ENCODE measurements around the gene NCKIPSD.

NCKIPSD gene

DNA sequence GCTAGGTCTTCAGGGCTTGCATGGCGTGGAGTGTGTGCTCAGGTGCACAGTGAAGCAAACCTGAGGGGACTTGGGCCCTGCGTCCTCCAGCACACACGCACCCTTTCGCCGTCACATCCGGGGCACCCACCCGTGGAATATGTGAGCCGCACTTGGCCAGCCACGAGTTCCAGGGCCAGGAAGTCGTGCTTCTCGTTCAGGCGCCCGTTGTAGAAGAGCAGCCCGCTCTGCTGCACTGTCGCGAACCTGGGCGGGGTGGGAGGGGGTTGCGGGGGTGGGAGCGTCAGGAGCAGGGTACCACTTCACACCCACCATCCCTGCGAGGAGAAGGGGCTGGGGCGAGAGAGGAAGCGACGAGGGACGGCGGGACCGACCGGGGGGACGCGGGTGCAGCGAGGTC is 30.1 kb downstream of the NCKIPSD start:
- no peak for TF ChIP-seq CTCF (IDR thresholded peaks at IDR 0.05; ENCODE audit: insufficient read depth, low read depth, low read length, missing control alignments)
- no peak overlapping the region for H3K4me3 ChIP-seq (ENCODE audit: low read length)
- DNase-seq (ENCODE audit: low read depth), result no peak

DNA sequence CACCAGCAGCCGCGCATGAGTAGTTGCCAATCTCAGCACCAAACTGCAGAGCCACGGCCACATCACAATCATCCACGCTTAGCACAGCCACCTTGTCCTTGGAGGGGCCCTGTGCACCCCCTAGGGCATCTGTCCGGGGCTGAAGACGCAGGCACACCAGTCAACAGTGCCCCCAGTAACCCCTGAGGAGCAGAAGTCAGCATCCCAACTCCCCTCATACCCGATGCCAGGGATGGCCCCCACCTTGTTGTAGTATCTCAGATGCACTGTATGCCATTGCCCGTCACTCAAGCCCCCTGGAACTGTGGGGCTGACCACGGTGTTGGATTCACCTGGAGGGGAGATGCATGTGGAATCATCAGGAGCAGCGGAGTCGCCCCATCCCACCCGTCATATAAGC is 30.7 kb downstream of the NCKIPSD start:
- no peak for TF ChIP-seq CTCF (IDR thresholded peaks at IDR 0.05; ENCODE audit: insufficient read depth, low read depth, low read length, missing control alignments)
- no peak overlapping the region for H3K4me3 ChIP-seq (ENCODE audit: low read length)

DNA sequence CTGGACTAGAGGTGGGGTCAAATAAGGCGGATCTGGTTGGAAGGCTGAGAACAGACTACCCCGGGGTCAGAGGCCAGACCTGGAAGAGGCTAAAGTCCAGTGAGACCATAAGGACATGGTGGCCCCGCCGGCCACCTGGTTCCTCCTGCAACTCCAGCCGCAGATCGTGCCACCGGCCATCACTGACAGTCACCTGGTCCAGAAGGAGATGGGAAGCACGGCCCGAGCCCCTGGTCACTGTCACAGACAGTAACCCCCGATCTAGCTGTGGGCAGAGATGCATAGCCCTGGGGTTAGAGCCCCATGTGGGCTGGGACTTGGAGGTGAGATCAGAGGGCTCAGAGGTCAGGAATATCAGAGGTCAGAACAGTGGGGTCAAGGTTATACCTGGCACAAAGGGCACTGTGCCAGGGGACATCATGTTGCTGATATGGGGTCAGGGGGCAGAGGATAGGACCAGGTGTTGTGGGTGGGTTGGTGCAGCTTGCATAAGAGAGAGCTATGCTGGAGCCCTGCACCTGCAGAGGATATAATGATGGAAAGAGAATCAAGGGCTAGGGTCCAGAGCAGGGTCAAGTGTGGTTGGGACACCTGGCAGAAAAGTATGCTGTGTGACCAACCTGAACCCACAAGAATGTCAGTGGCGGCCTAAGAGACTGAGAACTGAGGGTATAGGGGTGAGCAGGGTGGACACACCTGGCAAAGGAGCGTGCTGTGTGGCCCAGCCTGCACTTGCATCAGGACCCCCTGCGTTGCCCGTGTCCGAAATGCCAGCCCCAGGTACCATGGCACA is 32.6 kb downstream of the NCKIPSD start:
- no peak for DNase-seq (ENCODE audit: low read depth)
- TF ChIP-seq CTCF (IDR thresholded peaks at IDR 0.05; ENCODE audit: insufficient read depth, low read depth, low read length, missing control alignments), result no peak
- H3K4me3 ChIP-seq (ENCODE audit: low read length), result no peak overlapping the region

More for the DNA sequence above, 30.7 kb downstream of the NCKIPSD start:
- DNase-seq (ENCODE audit: low read depth), result no peak

DNA sequence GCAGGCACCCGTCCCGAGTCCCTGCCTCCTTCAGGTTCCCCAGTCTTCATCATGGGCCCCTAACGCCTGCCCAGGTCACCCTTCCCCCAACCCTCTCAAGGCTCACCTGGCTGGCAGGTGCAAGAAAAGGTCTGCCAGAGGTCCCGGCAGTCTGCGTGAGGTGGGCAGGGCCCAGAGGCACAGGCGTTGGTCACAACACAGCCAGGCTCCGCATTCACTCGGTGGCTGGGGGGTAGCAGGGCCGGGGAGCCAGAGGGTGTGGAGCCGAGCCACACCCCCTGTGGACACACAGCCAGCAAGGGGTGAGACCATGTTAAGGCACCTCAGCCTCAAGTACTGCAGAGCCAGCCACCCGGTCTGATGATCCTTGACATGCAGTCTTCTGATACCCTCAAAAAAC is 33.9 kb downstream of the NCKIPSD start:
- no peak for TF ChIP-seq CTCF (IDR thresholded peaks at IDR 0.05; ENCODE audit: insufficient read depth, low read depth, low read length, missing control alignments)
- H3K4me3 ChIP-seq (ENCODE audit: low read length), result no peak overlapping the region
- no peak for DNase-seq (ENCODE audit: low read depth)

- no peak for DNase-seq (ENCODE audit: low read depth)
- no peak overlapping the region for H3K4me3 ChIP-seq (ENCODE audit: low read length)
- no peak for TF ChIP-seq CTCF (IDR thresholded peaks at IDR 0.05; ENCODE audit: insufficient read depth, low read depth, low read length, missing control alignments)
Observed at GRCh38 chr3:48650723-48651122, 35.0 kb downstream of the NCKIPSD start.

GRCh38 chr3:48648188-48648850 is 37.4 kb downstream of the NCKIPSD start:
- no peak overlapping the region for H3K4me3 ChIP-seq (ENCODE audit: low read length)
- no peak for TF ChIP-seq CTCF (IDR thresholded peaks at IDR 0.05; ENCODE audit: insufficient read depth, low read depth, low read length, missing control alignments)
- DNase-seq (ENCODE audit: low read depth), result no peak
